ENCODE data around the gene KIAA1191. TPM values are rescaled to one million over a fixed set of nuclear protein-coding genes. Genes with fewer than 3 reads are reported as not detected.
"Not testable (repeated sequence)": the region's sequence is repeated elsewhere in the genome, so short reads cannot be mapped to it uniquely, and the experiment has no call there.

KIAA1191 gene
- total RNA-seq, 1 experiment from 2014 or later = 99.0 TPM

- TF ChIP-seq YY1 (IDR thresholded peaks at IDR 0.05; ENCODE audit: extremely low read depth, insufficient replicate concordance, low read depth, low read length) = no peak
- no peak for TF ChIP-seq SP1 (IDR thresholded peaks at IDR 0.05; ENCODE audit: low read depth)
- no peak for TF ChIP-seq SIN3A (IDR thresholded peaks at IDR 0.05; ENCODE audit: low read depth)
Measured at GRCh38 chr5:176409765-176410164, 48.2 kb upstream of the KIAA1191 start (continued).

- TF ChIP-seq ZNF274 (IDR thresholded peaks at IDR 0.05; ENCODE audit: low read depth, low read length) (no peak), RAD21 (IDR thresholded peaks at IDR 0.05; ENCODE audit: low read depth) (no peak), POLR2A (IDR thresholded peaks at IDR 0.05; ENCODE audit: borderline replicate concordance, extremely low read depth, insufficient read depth, insufficient read length) (no peak), SP1 (IDR thresholded peaks at IDR 0.05; ENCODE audit: low read depth) (no peak), EGR1 (IDR thresholded peaks at IDR 0.05; ENCODE audit: low read depth) (no peak), ELF1 (IDR thresholded peaks at IDR 0.05; ENCODE audit: borderline replicate concordance, low read depth) (no peak)
- Histone ChIP-seq H4K20me1 (ENCODE audit: insufficient read depth) (no peaks in the 10 kb centered on the region), H3K4me3 (replicated peaks in 1 of 2; ENCODE audit: low read depth in 1 of 2, low read length in 2 of 2) (no peak overlapping the region), H3K9me3 (ENCODE audit: control insufficient read depth in 1 of 2, insufficient read depth in 1 of 2, low read depth in 1 of 2, low read length in 2 of 2) (no peaks in the 10 kb centered on the region), H3K9ac (ENCODE audit: low read length) (no peak overlapping the region), H3K27ac (ENCODE audit: low read depth, low read length) (no peak overlapping the region), H3K9me2 (ENCODE audit: insufficient read depth) (no peaks in the 10 kb centered on the region), H3K27me3 (ENCODE audit: insufficient read depth, low read length) (no peaks in the 10 kb centered on the region), H3K4me1 (ENCODE audit: control insufficient read depth in 1 of 2, insufficient read depth in 2 of 2, low read length in 2 of 2) (peaks cover 12 to 25% of the 10 kb centered on the region in 2 experiments; a peak in 3 of 4 replicates), H3K4me2 (ENCODE audit: low read length) (no peak overlapping the region), H3K79me2 (ENCODE audit: insufficient read depth, low read length) (peaks cover 5% of the 10 kb centered on the region; the same call in 1 of the 2 replicates), H2AFZ (ENCODE audit: low read depth, low read length, poor library complexity, severe bottlenecking) (no peak overlapping the region), H3K36me3 (ENCODE audit: control insufficient read depth in 1 of 2, insufficient read depth in 2 of 2, low read length in 2 of 2) (peaks cover 0 to 5% of the 10 kb centered on the region in 2 experiments; a peak in 3 of 4 replicates)
- DNase-seq (ENCODE audit: low read depth, low spot score) (no peak), ATAC-seq (no peak)
- intact Hi-C loops (cut with micrococcal nuclease) = no loop called here
- BruUV-seq (replicated peaks) = no TSS peak
- POLR2A ChIA-PET = no interaction called here
- CTCF ChIA-PET = no interaction called here
- RAD21 ChIA-PET (ENCODE audit: low non-redundant PET in 1 of 2, low total read pairs in 2 of 2, uncharacterized antibody in 2 of 2, unreplicated experiment in 2 of 2) = interaction anchor here in 1 of 2 experiments (0.7 kb wide), 1 partner anchor 265 kb away, joined by 4 read pairs; no protein-coding TSS in a partner anchor
Measured at GRCh38 chr5:176408590-176408989, 47.0 kb upstream of the KIAA1191 start.

- H3K9me2 ChIP-seq (ENCODE audit: insufficient read depth); H3K9me3 ChIP-seq (ENCODE audit: control insufficient read depth in 1 of 2, insufficient read depth in 1 of 2, low read depth in 1 of 2, low read length in 2 of 2); POLR2A ChIA-PET; H4K20me1 ChIP-seq (ENCODE audit: insufficient read depth); BruUV-seq (replicated peaks); H3K79me2 ChIP-seq (ENCODE audit: insufficient read depth, low read length); H3K36me3 ChIP-seq (ENCODE audit: control insufficient read depth in 1 of 2, insufficient read depth in 2 of 2, low read length in 2 of 2); H2AFZ ChIP-seq (ENCODE audit: low read depth, low read length, poor library complexity, severe bottlenecking); CTCF ChIA-PET; H3K4me2 ChIP-seq (ENCODE audit: low read length); DNase-seq (ENCODE audit: low read depth, low spot score); H3K27me3 ChIP-seq (ENCODE audit: insufficient read depth, low read length); ATAC-seq; H3K4me3 ChIP-seq (replicated peaks in 1 of 2; ENCODE audit: low read depth in 1 of 2, low read length in 2 of 2); H3K9ac ChIP-seq (ENCODE audit: low read length); H3K27ac ChIP-seq (ENCODE audit: low read depth, low read length); intact Hi-C loops (cut with micrococcal nuclease): not testable (repeated sequence)
- peaks cover 12 to 25% of the 10 kb centered on the region in 2 experiments; a peak in 3 of 4 replicates for H3K4me1 ChIP-seq (ENCODE audit: control insufficient read depth in 1 of 2, insufficient read depth in 2 of 2, low read length in 2 of 2)
- RAD21 ChIA-PET (ENCODE audit: low non-redundant PET in 1 of 2, low total read pairs in 2 of 2, uncharacterized antibody in 2 of 2, unreplicated experiment in 2 of 2) = interaction anchor here in 1 of 2 experiments (0.7 kb wide), 1 partner anchor 265 kb away, joined by 4 read pairs; no protein-coding TSS in a partner anchor
Measured at GRCh38 chr5:176408252-176408573, 46.6 kb upstream of the KIAA1191 start.
